ENCODE measurements around the gene ZSCAN30.

The ZSCAN30 gene

GRCh38 chr18:35247412-35248249 is 42.4 kb downstream of the ZSCAN30 start:
- no peak overlapping the region for H2BK120ac ChIP-seq (ENCODE audit: insufficient read depth, low read length, poor library complexity)
- no peaks in the 10 kb centered on the region for H3K9me3 ChIP-seq (ENCODE audit: insufficient read depth, low read depth, low read length)
- H2BK12ac ChIP-seq (ENCODE audit: low read length): no peak overlapping the region
- H4K12ac ChIP-seq (ENCODE audit: low read depth, low read length): no peak overlapping the region
- peaks cover 3 to 28% of the 10 kb centered on the region in 2 experiments for H3K36me3 ChIP-seq (ENCODE audit: control insufficient read depth in 1 of 2, insufficient read depth in 2 of 2, low read length in 2 of 2)
- H3K4me2 ChIP-seq (ENCODE audit: low read length): no peak overlapping the region
- H4K91ac ChIP-seq (ENCODE audit: low read depth, low read length): no peak overlapping the region
- H3K27ac ChIP-seq (ENCODE audit: low read depth, low read length): peak overlapping the region; percentile 23
- DNase-seq: peak in 1 of 2 donors; percentile 90
- no peak overlapping the region for H4K8ac ChIP-seq (ENCODE audit: low read depth, low read length)
- H3K27me3 ChIP-seq (ENCODE audit: insufficient read depth, low read length): no peaks in the 10 kb centered on the region
- H3K9ac ChIP-seq (ENCODE audit: low read length): no peak overlapping the region
- no peak overlapping the region for H2AFZ ChIP-seq (ENCODE audit: insufficient read depth, low read length, poor library complexity)
- H3K4me1 ChIP-seq (ENCODE audit: control insufficient read depth in 1 of 2, insufficient read depth in 2 of 2, low read length in 2 of 2): peaks cover under 1 to 2% of the 10 kb centered on the region in 2 experiments
- H3K4me3 ChIP-seq (ENCODE audit: low read depth, low read length): no peak overlapping the region
- H2BK5ac ChIP-seq (ENCODE audit: low read depth, low read length, poor library complexity): no peak overlapping the region
- H3K23ac ChIP-seq (ENCODE audit: low read length): no peak overlapping the region
- H3K79me1 ChIP-seq (ENCODE audit: low read length): no peaks in the 10 kb centered on the region
- no peak overlapping the region for H3K14ac ChIP-seq (ENCODE audit: low read length)
- H2AK5ac ChIP-seq (ENCODE audit: low read length): no peak overlapping the region
- no peak overlapping the region for H3K4ac ChIP-seq (ENCODE audit: low read depth, low read length)
- H3K18ac ChIP-seq (ENCODE audit: low read length): no peak overlapping the region
- no peaks in the 10 kb centered on the region for H3K79me2 ChIP-seq (ENCODE audit: control insufficient read depth, insufficient read depth, low read length, poor library complexity)
- WGBS (ENCODE audit: extremely low coverage, insufficient coverage, insufficient read length): no CpG with 5 or more reads among the region's 14 CpGs

DNA sequence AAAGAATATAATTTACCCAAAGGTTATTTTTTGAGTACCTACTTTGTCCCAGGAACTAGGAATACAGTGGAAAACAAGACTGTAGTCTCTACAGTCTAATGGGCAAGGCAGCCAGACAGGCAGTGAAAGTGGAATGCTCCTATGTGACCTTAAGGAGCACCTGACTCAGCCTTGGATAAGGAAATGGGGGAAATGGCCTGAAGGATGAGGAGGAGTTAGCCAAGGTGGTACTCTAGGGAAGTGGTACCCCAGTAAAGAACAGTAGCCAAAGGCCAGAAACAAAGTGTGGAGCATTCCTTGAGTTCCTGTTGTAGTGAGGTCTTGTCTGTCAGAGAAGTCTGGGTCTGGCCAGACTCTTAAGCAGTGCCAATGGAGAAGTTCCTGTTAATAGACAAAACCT is 43.2 kb downstream of the ZSCAN30 start:
- no peak overlapping the region for H2AFZ ChIP-seq (ENCODE audit: insufficient read depth, low read length, poor library complexity)
- H3K23ac ChIP-seq (ENCODE audit: low read length): no peak overlapping the region
- DNase-seq: peak; percentile 89 to 90
- H2BK12ac ChIP-seq (ENCODE audit: low read length): no peak overlapping the region
- no peak overlapping the region for H4K91ac ChIP-seq (ENCODE audit: low read depth, low read length)
- H3K36me3 ChIP-seq (ENCODE audit: control insufficient read depth in 1 of 2, insufficient read depth in 2 of 2, low read length in 2 of 2): peaks cover 6 to 30% of the 10 kb centered on the region in 2 experiments
- H3K9ac ChIP-seq (ENCODE audit: low read length): no peak overlapping the region
- no peak overlapping the region for H3K4me3 ChIP-seq (ENCODE audit: low read depth, low read length)
- H3K14ac ChIP-seq (ENCODE audit: low read length): no peak overlapping the region
- no peaks in the 10 kb centered on the region for H3K79me2 ChIP-seq (ENCODE audit: control insufficient read depth, insufficient read depth, low read length, poor library complexity)
- H3K27ac ChIP-seq (ENCODE audit: low read depth, low read length): no peak overlapping the region
- no peak overlapping the region for H2BK5ac ChIP-seq (ENCODE audit: low read depth, low read length, poor library complexity)
- no peak overlapping the region for H2BK120ac ChIP-seq (ENCODE audit: insufficient read depth, low read length, poor library complexity)
- H3K9me3 ChIP-seq (ENCODE audit: insufficient read depth, low read depth, low read length): no peaks in the 10 kb centered on the region
- H3K79me1 ChIP-seq (ENCODE audit: low read length): no peaks in the 10 kb centered on the region
- no peaks in the 10 kb centered on the region for H3K27me3 ChIP-seq (ENCODE audit: insufficient read depth, low read length)
- no peak overlapping the region for H3K18ac ChIP-seq (ENCODE audit: low read length)
- no peak overlapping the region for H4K12ac ChIP-seq (ENCODE audit: low read depth, low read length)
- H4K8ac ChIP-seq (ENCODE audit: low read depth, low read length): no peak overlapping the region
- no peak overlapping the region for H3K4ac ChIP-seq (ENCODE audit: low read depth, low read length)
- H2AK5ac ChIP-seq (ENCODE audit: low read length): no peak overlapping the region
- H3K4me1 ChIP-seq (ENCODE audit: control insufficient read depth in 1 of 2, insufficient read depth in 2 of 2, low read length in 2 of 2): peaks cover 2% of the 10 kb centered on the region in 2 experiments
- no peak overlapping the region for H3K4me2 ChIP-seq (ENCODE audit: low read length)

- Histone ChIP-seq H2BK12ac (ENCODE audit: low read length) (no peak overlapping the region), H2BK120ac (ENCODE audit: insufficient read depth, low read length, poor library complexity) (no peak overlapping the region), H3K4ac (ENCODE audit: low read depth, low read length) (no peak overlapping the region), H2AK5ac (ENCODE audit: low read length) (no peak overlapping the region), H2AFZ (ENCODE audit: insufficient read depth, low read length, poor library complexity) (no peak overlapping the region), H3K14ac (ENCODE audit: low read length) (no peak overlapping the region), H3K9ac (ENCODE audit: low read length) (no peak overlapping the region), H3K4me1 (ENCODE audit: control insufficient read depth in 1 of 2, insufficient read depth in 2 of 2, low read length in 2 of 2) (peaks cover 2% of the 10 kb centered on the region in 2 experiments), H4K12ac (ENCODE audit: low read depth, low read length) (no peak overlapping the region), H3K36me3 (ENCODE audit: control insufficient read depth in 1 of 2, insufficient read depth in 2 of 2, low read length in 2 of 2) (peaks cover 6 to 30% of the 10 kb centered on the region in 2 experiments), H3K79me1 (ENCODE audit: low read length) (peaks cover 2% of the 10 kb centered on the region), H3K9me3 (ENCODE audit: insufficient read depth, low read depth, low read length) (no peaks in the 10 kb centered on the region), H3K4me2 (ENCODE audit: low read length) (no peak overlapping the region), H3K23ac (ENCODE audit: low read length) (no peak overlapping the region), H3K4me3 (ENCODE audit: low read depth, low read length) (no peak overlapping the region), H3K79me2 (ENCODE audit: control insufficient read depth, insufficient read depth, low read length, poor library complexity) (no peaks in the 10 kb centered on the region), H3K27me3 (ENCODE audit: insufficient read depth, low read length) (no peaks in the 10 kb centered on the region), H2BK5ac (ENCODE audit: low read depth, low read length, poor library complexity) (no peak overlapping the region), H3K27ac (ENCODE audit: low read depth, low read length) (no peak overlapping the region), H3K18ac (ENCODE audit: low read length) (no peak overlapping the region), H4K8ac (ENCODE audit: low read depth, low read length) (no peak overlapping the region), H4K91ac (ENCODE audit: low read depth, low read length) (no peak overlapping the region)
- DNase-seq: peak; percentile 66 to 89
- WGBS (ENCODE audit: extremely low coverage, insufficient coverage, insufficient read length): no CpG with 5 or more reads among the region's 4 CpGs
Measured at GRCh38 chr18:35245719-35246317, 44.2 kb downstream of the ZSCAN30 start.

DNA sequence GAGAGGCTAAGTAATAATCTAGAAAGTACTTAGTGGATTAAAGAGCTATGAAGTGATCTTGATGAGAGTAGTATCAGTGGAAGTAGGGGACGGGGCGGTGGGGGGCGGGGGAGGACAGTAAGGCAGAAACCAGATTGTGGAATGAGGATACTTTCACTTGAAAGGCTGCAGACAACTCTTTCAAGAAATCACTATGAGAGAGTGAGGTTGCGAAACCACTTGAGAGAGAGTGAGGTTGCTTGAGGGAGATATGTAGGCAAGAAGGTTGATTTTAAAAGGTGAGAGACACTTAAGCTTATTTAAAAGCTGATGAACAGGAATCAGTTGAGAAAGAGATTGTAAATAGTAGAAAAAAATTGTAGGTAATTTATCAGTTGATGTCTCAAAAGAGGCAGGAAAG is 45.4 kb downstream of the ZSCAN30 start:
- Histone ChIP-seq H4K8ac (ENCODE audit: low read depth, low read length) (no peak overlapping the region), H4K91ac (ENCODE audit: low read depth, low read length) (no peak overlapping the region), H3K4ac (ENCODE audit: low read depth, low read length) (no peak overlapping the region), H3K9ac (ENCODE audit: low read length) (no peak overlapping the region), H2BK12ac (ENCODE audit: low read length) (no peak overlapping the region), H3K9me3 (ENCODE audit: insufficient read depth, low read depth, low read length) (no peaks in the 10 kb centered on the region), H2BK5ac (ENCODE audit: low read depth, low read length, poor library complexity) (no peak overlapping the region), H3K23ac (ENCODE audit: low read length) (no peak overlapping the region), H3K27me3 (ENCODE audit: insufficient read depth, low read length) (no peaks in the 10 kb centered on the region), H3K27ac (ENCODE audit: low read depth, low read length) (no peak overlapping the region), H3K4me3 (ENCODE audit: low read depth, low read length) (no peak overlapping the region), H2BK120ac (ENCODE audit: insufficient read depth, low read length, poor library complexity) (no peak overlapping the region), H3K36me3 (ENCODE audit: control insufficient read depth in 1 of 2, insufficient read depth in 2 of 2, low read length in 2 of 2) (peaks cover 6 to 27% of the 10 kb centered on the region in 2 experiments), H3K4me2 (ENCODE audit: low read length) (no peak overlapping the region), H3K4me1 (ENCODE audit: control insufficient read depth in 1 of 2, insufficient read depth in 2 of 2, low read length in 2 of 2) (peaks cover 2% of the 10 kb centered on the region in 2 experiments), H2AFZ (ENCODE audit: insufficient read depth, low read length, poor library complexity) (no peak overlapping the region), H3K79me2 (ENCODE audit: control insufficient read depth, insufficient read depth, low read length, poor library complexity) (no peaks in the 10 kb centered on the region), H3K18ac (ENCODE audit: low read length) (no peak overlapping the region), H2AK5ac (ENCODE audit: low read length) (no peak overlapping the region), H4K12ac (ENCODE audit: low read depth, low read length) (no peak overlapping the region), H3K14ac (ENCODE audit: low read length) (no peak overlapping the region), H3K79me1 (ENCODE audit: low read length) (peaks cover 5% of the 10 kb centered on the region)
- WGBS (ENCODE audit: extremely low coverage, insufficient coverage, insufficient read length): no CpG with 5 or more reads among the region's 4 CpGs
- peak in 1 of 2 donors; percentile 61 for DNase-seq

All from trophoblast cell (in vitro differentiated cells and primary cell).